DND-41 (cell line): ENCODE data around the gene EDNRA.

Experiments
- EZH2 ChIP-seq: IDR thresholded peaks from 3 replicates; pipeline ENCODE4 v1.6.1; 2012; ENCODE audit warnings: borderline replicate concordance, low read depth, mild to moderate bottlenecking, moderate library complexity, low read length, inconsistent platforms; ENCODE audit not compliant: severe bottlenecking
- TF ChIP-seq, protein P1 (sequence below): IDR thresholded peaks from 2 replicates; pipeline ENCODE4 v1.5.1; 2012; ENCODE audit warnings: borderline replicate concordance, low read length, moderate library complexity, mild to moderate bottlenecking; ENCODE audit not compliant: poor library complexity, severe bottlenecking; ENCODE audit errors: extremely low read depth

DNA sequence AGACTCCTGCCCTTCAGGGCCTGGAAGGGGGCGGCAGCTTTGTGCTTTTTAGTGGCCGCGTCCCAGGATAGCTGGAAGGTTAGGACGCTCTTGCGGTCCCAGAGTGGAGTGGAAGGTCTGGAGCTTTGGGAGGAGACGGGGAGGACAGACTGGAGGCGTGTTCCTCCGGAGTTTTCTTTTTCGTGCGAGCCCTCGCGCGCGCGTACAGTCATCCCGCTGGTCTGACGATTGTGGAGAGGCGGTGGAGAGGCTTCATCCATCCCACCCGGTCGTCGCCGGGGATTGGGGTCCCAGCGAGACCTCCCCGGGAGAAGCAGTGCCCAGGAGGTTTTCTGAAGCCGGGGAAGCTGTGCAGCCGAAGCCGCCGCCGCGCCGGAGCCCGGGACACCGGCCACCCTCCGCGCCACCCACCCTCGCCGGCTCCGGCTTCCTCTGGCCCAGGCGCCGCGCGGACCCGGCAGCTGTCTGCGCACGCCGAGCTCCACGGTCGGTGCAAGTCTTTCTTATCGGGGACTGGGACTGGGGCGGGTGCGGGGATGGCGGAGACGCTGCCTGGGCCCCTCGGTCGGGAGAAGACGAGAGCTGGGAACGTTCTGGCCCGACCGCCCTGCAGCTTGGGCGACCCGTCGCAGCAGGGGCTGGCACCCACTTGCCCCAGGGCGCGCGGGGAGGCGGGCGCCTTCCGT is at the start of gene EDNRA:
- TF ChIP-seq EZH2: no peak
- TF ChIP-seq, protein P1, sequence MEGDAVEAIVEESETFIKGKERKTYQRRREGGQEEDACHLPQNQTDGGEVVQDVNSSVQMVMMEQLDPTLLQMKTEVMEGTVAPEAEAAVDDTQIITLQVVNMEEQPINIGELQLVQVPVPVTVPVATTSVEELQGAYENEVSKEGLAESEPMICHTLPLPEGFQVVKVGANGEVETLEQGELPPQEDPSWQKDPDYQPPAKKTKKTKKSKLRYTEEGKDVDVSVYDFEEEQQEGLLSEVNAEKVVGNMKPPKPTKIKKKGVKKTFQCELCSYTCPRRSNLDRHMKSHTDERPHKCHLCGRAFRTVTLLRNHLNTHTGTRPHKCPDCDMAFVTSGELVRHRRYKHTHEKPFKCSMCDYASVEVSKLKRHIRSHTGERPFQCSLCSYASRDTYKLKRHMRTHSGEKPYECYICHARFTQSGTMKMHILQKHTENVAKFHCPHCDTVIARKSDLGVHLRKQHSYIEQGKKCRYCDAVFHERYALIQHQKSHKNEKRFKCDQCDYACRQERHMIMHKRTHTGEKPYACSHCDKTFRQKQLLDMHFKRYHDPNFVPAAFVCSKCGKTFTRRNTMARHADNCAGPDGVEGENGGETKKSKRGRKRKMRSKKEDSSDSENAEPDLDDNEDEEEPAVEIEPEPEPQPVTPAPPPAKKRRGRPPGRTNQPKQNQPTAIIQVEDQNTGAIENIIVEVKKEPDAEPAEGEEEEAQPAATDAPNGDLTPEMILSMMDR: no peak
